Activated CD4-positive, alpha-beta T cell treated with anti-CD3 and anti-CD28 coated beads, Interleukin-2, amount 10 ng/mL, durations not matched to agents 24 days and 14 days (primary cell): ENCODE measurements around the gene IL22. TPM values are rescaled to one million over a fixed set of nuclear protein-coding genes. Genes with fewer than 3 reads are reported as not detected.

Source experiments
- DNase-seq: peaks from one replicate; pipeline ENCODE4 v3.0.0; 2022
- H3K27ac Mint-ChIP-seq: one replicate; pipeline ENCODE4 v1.8.0; 2022; ENCODE audit warnings: mild to moderate bottlenecking, mixed read lengths
- H3K27me3 Mint-ChIP-seq: one replicate; pipeline ENCODE4 v1.8.0; 2022; ENCODE audit warnings: mixed read lengths
- H3K36me3 Mint-ChIP-seq: one replicate; pipeline ENCODE4 v1.8.0; 2022; ENCODE audit warnings: low read depth, mild to moderate bottlenecking, mixed read lengths
- H3K4me1 Mint-ChIP-seq: one replicate; pipeline ENCODE4 v1.8.0; 2021; ENCODE audit warnings: mixed read lengths
- H3K4me3 Mint-ChIP-seq: one replicate; pipeline ENCODE4 v1.8.0; 2022; ENCODE audit warnings: mild to moderate bottlenecking, moderate library complexity, mixed read lengths
- H3K9me3 Mint-ChIP-seq: one replicate; pipeline ENCODE4 v1.8.0; 2021; ENCODE audit warnings: mixed read lengths
- intact Hi-C: fragments of 100-400 bp; cut with micrococcal nuclease; formaldehyde crosslinking; loops from one replicate; pipeline ENCODE4 v1.15.1; 2023
- total RNA-seq: library from RNA; stranded (reverse); gene quantifications from 2 replicates; pipeline ENCODE4 v1.2.3, GENCODE V29; 2022

Gene IL22
- total RNA-seq = 2.4 and 3.1 TPM in 2 replicates

GRCh38 chr12:68253504-68253903 lies at the start of gene IL22:
TSS of gene IL22 (minus strand) at chr12:68253604. CDS start at chr12:68253448, 156 bp downstream.
- H3K9me3 Mint-ChIP-seq = peaks cover 12% of the 10 kb centered on the region
- intact Hi-C loops = no loop called here
- no peak for DNase-seq
- peaks cover 45% of the 10 kb centered on the region for H3K27me3 Mint-ChIP-seq
- peaks cover 11% of the 10 kb centered on the region for H3K4me1 Mint-ChIP-seq
- H3K4me3 Mint-ChIP-seq = no peak within 1 kb of the TSS
- H3K27ac Mint-ChIP-seq = no peak within 1 kb of the TSS
- H3K36me3 Mint-ChIP-seq = no peaks in the 10 kb centered on the region

GRCh38 chr12:68297929-68298328 lies 44.5 kb upstream of the IL22 start:
- H3K36me3 Mint-ChIP-seq = peaks cover 69% of the 10 kb centered on the region
- H3K4me1 Mint-ChIP-seq = peaks cover 12% of the 10 kb centered on the region
- peaks cover 3% of the 10 kb centered on the region for H3K27me3 Mint-ChIP-seq
- DNase-seq = no peak
- no peak overlapping the region for H3K27ac Mint-ChIP-seq
- peaks cover 21% of the 10 kb centered on the region for H3K9me3 Mint-ChIP-seq
- intact Hi-C loops = no loop called here
- H3K4me3 Mint-ChIP-seq = no peak overlapping the region

GRCh38 chr12:68294251-68294650 lies 40.8 kb upstream of the IL22 start:
- Mint-ChIP-seq H3K4me3 (no peak overlapping the region), H3K4me1 (peaks cover 32% of the 10 kb centered on the region), H3K27ac (no peak overlapping the region), H3K9me3 (peaks cover 6% of the 10 kb centered on the region), H3K36me3 (peaks cover 34% of the 10 kb centered on the region), H3K27me3 (peaks cover 3% of the 10 kb centered on the region)
- intact Hi-C loops = loop anchor here (5.0 kb wide), 1 partner anchor 177 kb away; no protein-coding TSS in a partner anchor
- DNase-seq = no peak

GRCh38 chr12:68293347-68293746 lies 39.9 kb upstream of the IL22 start:
- intact Hi-C loops = loop anchor here (5.0 kb wide), 1 partner anchor 176 kb away; no protein-coding TSS in a partner anchor
- Mint-ChIP-seq H3K9me3 (peaks cover 4% of the 10 kb centered on the region), H3K4me3 (no peak overlapping the region), H3K36me3 (peaks cover 28% of the 10 kb centered on the region), H3K4me1 (peaks cover 34% of the 10 kb centered on the region), H3K27ac (no peak overlapping the region), H3K27me3 (peaks cover 3% of the 10 kb centered on the region)
- no peak for DNase-seq

- peaks cover 24% of the 10 kb centered on the region for H3K36me3 Mint-ChIP-seq
- peaks cover 4% of the 10 kb centered on the region for H3K9me3 Mint-ChIP-seq
- no peak overlapping the region for H3K4me3 Mint-ChIP-seq
- intact Hi-C loops = loop anchor here (5.0 kb wide), 1 partner anchor 175 kb away; no protein-coding TSS in a partner anchor
- DNase-seq = no peak
- peaks cover 40% of the 10 kb centered on the region for H3K4me1 Mint-ChIP-seq
- no peak overlapping the region for H3K27ac Mint-ChIP-seq
- H3K27me3 Mint-ChIP-seq = peaks cover 3% of the 10 kb centered on the region
These were observed 38.9 kb upstream of the IL22 start for GRCh38 chr12:68292151-68292943.

GRCh38 chr12:68291396-68292036 lies 38.1 kb upstream of the IL22 start:
- H3K4me1 Mint-ChIP-seq = peaks cover 39% of the 10 kb centered on the region

GRCh38 chr12:68290126-68290525 lies 36.7 kb upstream of the IL22 start:
- H3K4me1 Mint-ChIP-seq = peaks cover 43% of the 10 kb centered on the region
- H3K27me3 Mint-ChIP-seq = peaks cover 5% of the 10 kb centered on the region
- peak overlapping the region; percentile 55 for H3K27ac Mint-ChIP-seq
- peak overlapping the region; percentile 19 for H3K4me3 Mint-ChIP-seq
- H3K9me3 Mint-ChIP-seq = peaks cover 4% of the 10 kb centered on the region
- peaks cover 15% of the 10 kb centered on the region for H3K36me3 Mint-ChIP-seq
- DNase-seq = peak; percentile 80
- intact Hi-C loops = loop anchor here (1.0 to 5.0 kb wide), 7 partner anchors 9 to 173 kb away; no protein-coding TSS in a partner anchor

More at GRCh38 chr12:68291396-68292036, 38.1 kb upstream of the IL22 start:
- Mint-ChIP-seq H3K27me3 (peaks cover 3% of the 10 kb centered on the region), H3K4me3 (no peak overlapping the region), H3K9me3 (peaks cover 4% of the 10 kb centered on the region), H3K27ac (no peak overlapping the region), H3K36me3 (peaks cover 19% of the 10 kb centered on the region)
- DNase-seq = no peak
- intact Hi-C loops = loop anchor here (5.0 kb wide), 1 partner anchor 174 kb away; no protein-coding TSS in a partner anchor

GRCh38 chr12:68287106-68287505 lies 33.7 kb upstream of the IL22 start:
- Mint-ChIP-seq H3K4me3 (no peak overlapping the region), H3K4me1 (peaks cover 43% of the 10 kb centered on the region), H3K27ac (no peak overlapping the region), H3K27me3 (peaks cover 2% of the 10 kb centered on the region), H3K9me3 (peaks cover 4% of the 10 kb centered on the region), H3K36me3 (peaks cover 3% of the 10 kb centered on the region)
- DNase-seq = no peak
- intact Hi-C loops = no loop called here

- intact Hi-C loops = no loop called here
- Mint-ChIP-seq H3K36me3 (peaks cover 3% of the 10 kb centered on the region), H3K4me3 (no peak overlapping the region), H3K4me1 (peaks cover 45% of the 10 kb centered on the region), H3K9me3 (peaks cover 3% of the 10 kb centered on the region), H3K27ac (no peak overlapping the region), H3K27me3 (peaks cover 2% of the 10 kb centered on the region)
- no peak for DNase-seq
These were observed 33.0 kb upstream of the IL22 start for GRCh38 chr12:68286396-68286795.

GRCh38 chr12:68285541-68285940 lies 32.1 kb upstream of the IL22 start:
- peak overlapping the region; percentile 10 for H3K27ac Mint-ChIP-seq
- no peak for DNase-seq
- H3K4me3 Mint-ChIP-seq = no peak overlapping the region
- H3K9me3 Mint-ChIP-seq = no peaks in the 10 kb centered on the region
- intact Hi-C loops = no loop called here
- peaks cover 3% of the 10 kb centered on the region for H3K36me3 Mint-ChIP-seq
- H3K4me1 Mint-ChIP-seq = peaks cover 43% of the 10 kb centered on the region
- peaks cover 2% of the 10 kb centered on the region for H3K27me3 Mint-ChIP-seq

GRCh38 chr12:68281322-68282077 lies 28.1 kb upstream of the IL22 start:
- intact Hi-C loops = loop anchor here (1.0 kb wide), 1 partner anchor 9 kb away; no protein-coding TSS in a partner anchor
- DNase-seq = no peak
- Mint-ChIP-seq H3K4me1 (peaks cover 51% of the 10 kb centered on the region), H3K9me3 (no peaks in the 10 kb centered on the region), H3K4me3 (no peak overlapping the region), H3K27ac (peak overlapping the region; percentile 80), H3K36me3 (no peaks in the 10 kb centered on the region), H3K27me3 (peaks cover 2% of the 10 kb centered on the region)

- H3K4me3 Mint-ChIP-seq = no peak overlapping the region
- H3K4me1 Mint-ChIP-seq = peaks cover 52% of the 10 kb centered on the region
- intact Hi-C loops = no loop called here
- H3K27me3 Mint-ChIP-seq = no peaks in the 10 kb centered on the region
- DNase-seq = no peak
- no peaks in the 10 kb centered on the region for H3K9me3 Mint-ChIP-seq
- no peaks in the 10 kb centered on the region for H3K36me3 Mint-ChIP-seq
- peak overlapping the region; percentile 40 for H3K27ac Mint-ChIP-seq
These were observed 26.8 kb upstream of the IL22 start for GRCh38 chr12:68280240-68280639.

- Mint-ChIP-seq H3K4me1 (peaks cover 54% of the 10 kb centered on the region), H3K27me3 (no peaks in the 10 kb centered on the region), H3K27ac (peak overlapping the region; percentile 60), H3K4me3 (no peak overlapping the region), H3K9me3 (no peaks in the 10 kb centered on the region), H3K36me3 (no peaks in the 10 kb centered on the region)
- peak; percentile 3 for DNase-seq
- intact Hi-C loops = loop anchor here (5.0 to 10.0 kb wide), 3 partner anchors 33 to 475 kb away; no protein-coding TSS in a partner anchor
These were observed 26.0 kb upstream of the IL22 start for GRCh38 chr12:68279227-68280054.
